ENCODE measurements around the gene DRC3. TPM values are rescaled to one million over a fixed set of nuclear protein-coding genes. Genes with fewer than 3 reads are reported as not detected.

The DRC3 gene
- total RNA-seq, 4 donors from 2014 or later = 0.71 to 4.2 (median 1.4) TPM

- intact Hi-C loops (cut with DNase I) = no loop called here
- H3K9me3 ChIP-seq = no peaks in the 10 kb centered on the region
- H3K27me3 ChIP-seq = no peaks in the 10 kb centered on the region
- H3K36me3 ChIP-seq = peaks cover 0 to 64% (median 29%) of the 10 kb centered on the region in 4 donors
- peaks cover 0 to 8% (median 3%) of the 10 kb centered on the region in 4 donors for H3K4me1 ChIP-seq
- no peak overlapping the region for H3K27ac ChIP-seq (replicated peaks in 1 of 4)
- DNase-seq (ENCODE audit: extremely low spot score) = no peak
- H3K4me3 ChIP-seq = no peak overlapping the region
- no peak for TF ChIP-seq POLR2A (IDR thresholded peaks at IDR 0.05; ENCODE audit: low read depth)
- TF ChIP-seq EP300 (IDR thresholded peaks at IDR 0.05) = no peak
- TF ChIP-seq CTCF (IDR thresholded peaks at IDR 0.05) = no peak
- TF ChIP-seq POLR2AphosphoS5 (IDR thresholded peaks at IDR 0.05) = no peak
- 100% methylated on average over 2 of the region's 5 CpGs for WGBS
Observed at GRCh38 chr17:18021372-18021771, 48.7 kb downstream of the DRC3 start.

- 64% methylated on average over 5 of the region's 5 CpGs for WGBS
- H3K4me3 ChIP-seq = no peak overlapping the region
- no peak overlapping the region for H3K27ac ChIP-seq (replicated peaks in 1 of 4)
- intact Hi-C loops (cut with DNase I) = no loop called here
- peaks cover 0 to 7% (median 0%) of the 10 kb centered on the region in 4 donors for H3K4me1 ChIP-seq
- peaks cover 0 to 61% (median 23%) of the 10 kb centered on the region in 4 donors for H3K36me3 ChIP-seq
- DNase-seq (ENCODE audit: extremely low spot score) = no peak
- TF ChIP-seq CTCF (IDR thresholded peaks at IDR 0.05) (no peak), POLR2AphosphoS5 (IDR thresholded peaks at IDR 0.05) (no peak), EP300 (IDR thresholded peaks at IDR 0.05) (no peak), POLR2A (IDR thresholded peaks at IDR 0.05; ENCODE audit: low read depth) (no peak)
- no peaks in the 10 kb centered on the region for H3K27me3 ChIP-seq
- H3K9me3 ChIP-seq = no peaks in the 10 kb centered on the region
Observed at GRCh38 chr17:18025241-18025944, 52.7 kb downstream of the DRC3 start.

GRCh38 chr17:18025945-18026776 lies 53.5 kb downstream of the DRC3 start:
- DNase-seq (ENCODE audit: extremely low spot score) = no peak
- Histone ChIP-seq H3K36me3 (peaks cover 0 to 53% (median 19%) of the 10 kb centered on the region in 4 donors), H3K4me1 (peaks cover 0 to 7% (median 0%) of the 10 kb centered on the region in 4 donors), H3K9me3 (no peaks in the 10 kb centered on the region), H3K4me3 (no peak overlapping the region), H3K27ac (replicated peaks in 1 of 4) (no peak overlapping the region), H3K27me3 (no peaks in the 10 kb centered on the region)
- intact Hi-C loops (cut with DNase I) = no loop called here
- WGBS = 52% methylated on average over 5 of the region's 11 CpGs
- TF ChIP-seq CTCF (IDR thresholded peaks at IDR 0.05) (no peak), POLR2AphosphoS5 (IDR thresholded peaks at IDR 0.05) (no peak), POLR2A (IDR thresholded peaks at IDR 0.05; ENCODE audit: low read depth) (no peak), EP300 (IDR thresholded peaks at IDR 0.05) (no peak)

GRCh38 chr17:18027280-18027679 lies 54.6 kb downstream of the DRC3 start:
- TF ChIP-seq POLR2AphosphoS5 (IDR thresholded peaks at IDR 0.05) (no peak), EP300 (IDR thresholded peaks at IDR 0.05) (no peak), POLR2A (IDR thresholded peaks at IDR 0.05; ENCODE audit: low read depth) (no peak), CTCF (IDR thresholded peaks at IDR 0.05) (no peak)
- intact Hi-C loops (cut with DNase I) = no loop called here
- no peaks in the 10 kb centered on the region for H3K27me3 ChIP-seq
- H3K27ac ChIP-seq (replicated peaks in 1 of 4) = no peak overlapping the region
- 79% methylated on average over 5 of the region's 6 CpGs for WGBS
- peaks cover 0 to 14% (median 0%) of the 10 kb centered on the region in 4 donors for H3K4me1 ChIP-seq
- DNase-seq (ENCODE audit: extremely low spot score) = no peak
- no peak overlapping the region for H3K4me3 ChIP-seq
- H3K9me3 ChIP-seq = no peaks in the 10 kb centered on the region
- peaks cover 0 to 46% (median 11%) of the 10 kb centered on the region in 4 donors for H3K36me3 ChIP-seq

Data from esophagus muscularis mucosa (tissue), 4 donors.